Measurements from ENCODE around the gene TRMT10C.
"Not testable (repeated sequence)": the region's sequence is repeated elsewhere in the genome, so short reads cannot be mapped to it uniquely, and the experiment has no call there.

The TRMT10C gene

DNA sequence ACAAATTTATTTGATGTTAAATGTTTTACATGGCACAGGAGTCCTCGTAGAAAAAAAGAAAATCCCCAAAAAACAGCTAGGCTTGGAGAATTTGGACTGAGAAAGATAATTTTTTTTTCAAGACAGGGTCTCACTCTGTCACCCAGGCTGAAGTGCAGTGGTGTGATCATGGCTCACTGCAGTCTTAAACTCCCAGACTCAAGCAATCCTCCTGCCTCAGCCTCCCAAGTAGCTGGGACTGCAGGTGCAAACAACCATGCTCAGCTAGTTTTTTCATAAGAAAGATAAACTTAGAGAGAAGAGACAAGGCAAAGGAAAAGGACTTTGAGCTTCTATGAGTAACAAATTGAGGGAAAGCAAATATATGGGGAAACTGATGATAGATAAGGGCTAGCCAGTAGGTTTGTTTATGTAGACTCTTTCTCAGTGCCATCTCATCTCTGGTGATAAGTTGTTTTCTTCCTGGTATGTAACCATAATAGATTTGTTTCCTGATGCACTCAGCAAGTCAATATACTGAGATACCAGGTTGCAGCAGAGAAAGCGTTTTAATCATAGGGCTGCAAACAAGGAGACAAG is 13.1 kb upstream of the TRMT10C start:
- DNase-seq (ENCODE audit: low read depth), result no peak

DNA sequence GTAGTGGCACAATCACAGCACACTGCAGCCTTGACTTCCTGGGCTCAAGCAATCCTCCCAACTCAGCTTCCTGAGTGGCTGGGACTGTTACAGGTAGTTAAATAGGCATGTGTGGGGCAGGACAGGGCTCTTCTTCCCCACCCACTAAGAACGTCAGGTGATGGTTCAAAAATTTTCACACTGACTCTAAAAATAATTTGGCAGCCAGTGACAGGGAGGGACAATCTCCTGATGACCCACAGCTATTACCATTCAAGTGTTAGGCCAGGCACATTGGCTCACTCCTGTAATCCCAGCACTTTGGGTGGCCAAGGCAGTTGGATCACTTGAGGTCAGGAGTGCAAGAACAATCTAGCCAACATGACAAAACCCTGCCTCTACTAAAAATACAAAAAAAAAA is 12.2 kb upstream of the TRMT10C start:
- no peak for DNase-seq (ENCODE audit: low read depth)

- DNase-seq (ENCODE audit: low read depth), result not testable (repeated sequence)
These were observed 10.1 kb upstream of the TRMT10C start for GRCh38 chr3:101551359-101552081.

GRCh38 chr3:101553381-101553780 is 8.3 kb upstream of the TRMT10C start:
- not testable (repeated sequence) for DNase-seq (ENCODE audit: low read depth)

GRCh38 chr3:101556064-101556463 is 5.6 kb upstream of the TRMT10C start:
- DNase-seq (ENCODE audit: low read depth), result no peak

GRCh38 chr3:101567528-101568317 is 6.1 kb downstream of the TRMT10C start:
- peak; percentile 7 for DNase-seq (ENCODE audit: low read depth)

DNA sequence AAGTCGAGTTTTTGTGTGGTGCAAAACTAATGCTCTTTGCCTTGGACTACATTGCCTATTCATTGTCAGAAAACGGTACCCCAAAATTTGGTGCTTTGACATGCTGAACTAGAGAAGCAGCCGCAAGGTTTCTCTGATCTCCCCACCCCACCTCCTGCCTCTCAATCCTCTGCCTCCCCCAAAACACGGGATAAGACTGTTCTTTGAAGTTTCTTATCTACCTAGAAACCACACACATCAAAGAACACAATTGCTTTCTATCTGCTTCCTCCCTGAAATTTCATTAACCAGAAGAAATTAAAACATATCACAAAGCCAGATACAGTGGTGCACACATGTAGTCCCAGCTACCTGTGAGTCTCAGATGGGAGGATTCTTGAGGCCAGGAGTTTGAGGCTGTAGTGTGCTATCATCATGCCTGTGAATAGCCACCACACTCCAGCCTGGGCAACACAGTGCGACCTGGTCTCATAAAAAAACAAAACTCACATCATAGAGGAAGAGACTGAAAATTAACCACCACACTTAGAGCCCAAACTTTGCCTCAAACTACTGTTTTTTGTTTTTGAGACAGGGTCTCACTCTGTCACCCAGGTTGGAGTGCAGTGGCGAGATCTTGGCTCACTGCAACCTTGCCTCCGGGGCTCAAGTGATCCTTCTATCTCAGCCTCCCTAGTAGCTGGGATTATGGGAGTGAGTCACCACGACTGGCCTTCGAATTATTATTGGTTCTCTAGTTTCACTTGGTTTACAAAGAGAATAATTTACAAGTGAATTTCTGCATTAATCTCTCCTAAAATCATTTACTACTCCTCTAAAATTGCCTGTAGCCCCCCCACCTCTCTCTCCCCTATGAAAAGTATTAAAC is 9.6 kb downstream of the TRMT10C start:
- no peak for DNase-seq (ENCODE audit: low read depth)

- peak; percentile 99 for DNase-seq (ENCODE audit: low read depth)
These were observed 12.1 kb downstream of the TRMT10C start, which contains the start of gene PCNP for GRCh38 chr3:101573449-101574387. Gene PCNP (plus strand): TSS chr3:101574180. CDS start chr3:101574216, 36 bp downstream.

DNA sequence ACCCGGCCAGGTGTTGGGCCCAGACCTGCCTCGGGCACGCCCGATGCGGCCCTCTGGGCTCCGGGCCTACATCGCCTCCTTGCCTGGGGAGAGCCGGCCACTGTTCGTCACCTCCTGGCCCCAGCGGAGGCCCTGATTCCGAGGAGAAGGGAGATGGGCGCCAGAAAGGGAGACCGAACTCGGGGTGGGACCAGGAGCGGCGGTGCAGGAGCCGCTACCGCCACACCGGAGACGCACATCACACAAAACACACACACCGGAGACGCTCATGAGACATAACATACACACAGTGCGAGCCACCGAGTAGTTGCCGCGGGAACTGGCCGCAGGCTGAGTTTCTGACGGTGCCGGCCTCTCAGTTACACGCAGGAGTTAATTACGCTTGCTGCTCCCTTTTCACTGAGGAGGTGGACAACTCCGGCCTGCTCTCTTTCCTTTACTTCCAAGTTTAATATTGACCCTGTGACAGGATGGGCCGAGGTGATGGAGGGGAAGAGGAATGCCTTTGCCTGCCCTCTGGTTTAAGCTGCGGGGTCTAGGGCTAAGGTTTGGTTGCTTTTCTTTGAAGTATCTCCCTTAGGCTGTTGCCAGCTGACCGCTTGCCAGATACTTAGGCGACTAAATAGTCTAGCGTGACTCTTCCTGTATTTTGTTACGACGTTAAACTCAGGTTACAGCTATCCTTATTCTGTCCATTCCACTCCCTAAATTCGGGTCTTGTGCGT is 12.9 kb downstream of the TRMT10C start:
- peak; percentile 16 for DNase-seq (ENCODE audit: low read depth)

DNA sequence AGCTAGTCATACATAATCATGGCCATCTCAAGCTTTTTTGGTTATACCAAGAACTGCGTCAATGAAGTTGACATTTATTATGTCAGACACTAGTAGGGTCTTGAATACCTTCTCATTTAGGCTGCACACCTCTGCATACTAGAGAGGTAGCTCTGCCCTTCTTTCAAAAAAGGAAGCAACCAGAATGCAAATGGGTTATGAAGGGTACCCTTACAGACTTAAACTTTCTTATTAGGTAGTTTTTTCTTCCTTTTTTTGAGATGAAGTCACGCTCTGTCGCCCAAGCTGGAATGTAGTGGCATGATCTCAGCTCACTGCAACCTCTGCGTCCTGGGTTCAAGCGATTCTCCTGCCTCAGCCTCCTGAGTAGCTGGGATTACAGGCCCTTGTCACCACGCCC is 15.6 kb downstream of the TRMT10C start:
- DNase-seq (ENCODE audit: low read depth), result no peak

DNA sequence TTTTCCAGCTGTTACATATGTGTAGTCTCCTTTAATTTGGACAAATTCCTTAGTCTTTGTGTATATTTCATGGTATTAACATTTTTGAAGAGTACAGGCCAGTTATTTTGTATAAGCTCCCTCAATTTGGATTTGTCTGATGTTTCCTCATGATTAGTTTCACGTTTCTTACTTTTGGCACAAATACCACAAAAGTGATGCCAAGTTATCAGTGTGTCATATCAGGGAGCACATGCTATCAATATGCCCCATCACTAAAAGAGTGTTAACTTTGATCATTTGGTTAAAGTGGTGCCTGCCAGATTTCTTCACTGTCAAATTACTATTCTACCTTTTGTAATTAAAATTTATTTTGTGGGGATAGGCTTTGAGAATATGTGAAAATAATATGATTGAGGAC is 26.9 kb downstream of the TRMT10C start:
- no peak for DNase-seq (ENCODE audit: low read depth)

DNA sequence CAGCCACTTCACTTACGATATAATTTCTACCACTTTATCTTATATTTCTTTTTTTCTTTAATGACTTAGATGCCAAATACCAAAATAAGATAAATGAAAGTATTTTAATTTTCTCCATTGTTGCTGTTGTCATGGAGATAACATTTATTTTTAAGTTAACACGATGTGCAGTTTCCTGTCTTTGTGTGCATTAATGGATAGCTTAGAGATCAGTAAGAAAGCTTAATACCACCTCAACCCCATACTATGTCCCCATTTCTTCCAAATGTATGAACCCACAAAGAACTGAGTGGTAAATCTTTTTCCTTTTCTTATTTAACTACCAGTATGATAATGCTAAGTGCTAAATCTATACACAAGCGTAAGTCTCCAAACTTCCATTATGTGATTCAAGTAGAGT is 29.4 kb downstream of the TRMT10C start:
- DNase-seq (ENCODE audit: low read depth), result no peak

DNA sequence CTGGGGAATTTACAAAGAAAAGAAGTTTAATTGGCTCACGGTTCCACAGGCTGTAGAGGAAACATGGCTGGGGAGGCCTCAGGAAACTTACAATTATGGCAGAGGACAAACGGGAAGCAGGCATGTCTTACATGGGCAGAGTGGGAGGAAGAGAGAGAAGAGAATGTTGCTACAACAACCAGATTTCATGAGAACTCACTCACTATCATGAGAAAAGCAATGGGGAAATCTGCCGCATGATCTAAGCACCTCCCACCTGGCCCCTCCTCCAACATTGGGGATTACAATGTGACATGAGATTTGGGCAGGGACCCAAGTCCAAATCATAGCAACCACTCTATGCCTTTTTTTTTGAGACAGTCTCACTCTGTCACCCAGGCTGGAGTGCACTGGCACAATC is 41.1 kb downstream of the TRMT10C start:
- no peak for DNase-seq (ENCODE audit: low read depth)

DNA sequence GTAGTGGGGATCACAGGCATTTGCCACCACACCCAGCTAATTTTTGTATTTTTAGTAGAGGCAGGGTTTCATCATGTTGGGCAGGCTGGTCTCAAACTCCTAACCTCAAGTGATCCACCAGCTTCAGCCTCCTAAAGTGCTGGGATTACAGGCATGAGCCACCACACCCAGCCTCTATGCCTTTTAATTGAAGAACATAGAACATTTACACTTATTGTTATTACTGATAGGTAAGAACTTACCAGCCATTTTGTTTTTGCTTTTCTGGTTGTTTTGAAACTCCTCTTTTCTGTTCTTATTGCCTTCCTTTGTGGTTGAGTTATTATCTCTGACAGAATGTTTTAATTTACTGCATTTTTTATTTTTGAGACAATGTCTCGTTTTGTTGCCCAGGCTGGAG is 41.5 kb downstream of the TRMT10C start:
- no peak for DNase-seq (ENCODE audit: low read depth)

DNA sequence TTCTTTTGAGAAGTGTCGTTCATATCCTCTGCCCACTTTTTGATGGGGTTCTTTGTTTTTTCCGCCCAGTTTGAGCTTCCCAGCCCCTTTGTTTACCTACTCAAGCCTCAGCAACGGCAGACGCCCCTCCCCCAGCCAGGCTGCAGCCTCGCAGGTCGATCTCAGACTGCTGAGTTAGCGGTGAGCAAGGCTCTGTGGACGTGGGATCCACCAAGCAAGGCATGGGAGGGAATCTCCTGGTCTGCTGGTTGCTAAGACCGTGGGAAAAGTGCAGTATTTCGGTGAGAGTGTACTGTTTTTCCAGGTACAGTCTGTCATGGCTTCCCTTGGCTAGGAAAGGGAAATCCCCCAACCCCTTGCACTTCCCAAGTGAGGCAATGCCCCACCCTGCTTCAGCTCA is 43.7 kb downstream of the TRMT10C start:
- not testable (repeated sequence) for DNase-seq (ENCODE audit: low read depth)

- DNase-seq (ENCODE audit: low read depth), result no peak
These were observed 49.4 kb downstream of the TRMT10C start for GRCh38 chr3:101611023-101611422.

DNA sequence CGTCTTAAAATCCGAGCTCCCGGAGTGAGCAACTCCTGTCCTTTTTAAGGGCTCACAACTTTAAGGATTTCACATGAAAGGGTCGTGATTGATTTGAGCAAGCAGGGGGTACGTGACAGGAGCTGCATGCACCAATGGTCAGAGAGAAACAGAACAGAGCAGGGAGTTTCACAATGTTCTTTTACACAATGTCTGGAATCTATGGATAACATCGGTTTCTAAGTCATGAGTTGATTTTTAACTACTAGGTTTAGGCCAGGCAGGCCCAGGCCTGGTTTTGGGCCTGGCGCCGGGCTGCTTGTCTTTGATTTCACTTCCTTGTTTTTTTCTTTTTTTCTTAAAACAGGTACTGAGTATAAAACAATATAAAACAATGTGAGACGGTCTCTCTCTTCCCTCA is 51.3 kb downstream of the TRMT10C start:
- not testable (repeated sequence) for DNase-seq (ENCODE audit: low read depth)

DNA sequence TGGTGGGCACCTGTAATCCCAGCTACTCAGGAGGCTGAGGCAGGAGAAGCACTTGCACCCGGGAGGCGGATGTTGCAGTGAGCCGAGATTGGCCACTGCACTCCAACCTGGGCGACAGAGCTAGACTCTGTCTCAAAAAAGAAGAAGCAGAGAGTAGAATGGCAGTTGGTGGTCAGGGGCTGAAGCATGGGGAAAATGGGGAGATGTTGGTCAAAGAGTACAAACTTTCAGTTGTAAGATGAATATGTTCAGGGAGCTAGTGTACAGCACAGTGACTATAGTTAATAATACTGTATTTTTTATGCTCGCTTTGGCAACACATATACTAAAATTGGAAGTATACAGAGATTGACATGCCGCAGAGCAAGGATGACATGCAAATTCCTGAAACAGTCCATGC is 53.9 kb downstream of the TRMT10C start:
- no peak for DNase-seq (ENCODE audit: low read depth)
